NCI-H146 (cell line): Measurements from ENCODE around the gene SPRR4.
A peak's percentile ranks its signal among the peaks of the same experiment; 100 is the strongest.

Source experiments
- DNase-seq: peaks from one replicate; lab custom pipeline; 2025; lab: John Stamatoyannopoulos, UW

SPRR4 gene

DNA sequence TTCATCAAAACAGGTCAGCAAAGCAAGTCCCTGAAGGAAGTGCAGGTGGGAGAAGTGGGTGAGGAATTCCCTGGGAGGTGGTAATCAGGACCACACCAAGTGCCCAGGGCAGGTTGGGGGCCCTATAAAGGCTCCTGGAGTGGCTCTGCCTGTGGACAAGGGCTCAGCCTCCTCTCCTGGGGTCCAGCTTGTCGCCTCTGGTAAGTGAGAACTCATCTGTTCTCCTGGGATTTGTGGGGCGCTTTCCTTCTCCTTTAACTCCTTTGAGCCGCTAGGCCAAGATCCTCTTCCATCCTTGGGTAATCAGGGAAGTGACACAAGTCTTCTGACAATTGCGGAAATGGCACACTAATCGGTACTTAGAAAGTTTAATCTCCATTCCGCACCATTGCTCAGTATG lies at the start of gene SPRR4:
TSS of gene SPRR4 (plus strand) at position 154 of the 400 bp plus-strand sequence. CDS start 1,243 bp downstream, outside the sequence.
- no peak for DNase-seq

DNA sequence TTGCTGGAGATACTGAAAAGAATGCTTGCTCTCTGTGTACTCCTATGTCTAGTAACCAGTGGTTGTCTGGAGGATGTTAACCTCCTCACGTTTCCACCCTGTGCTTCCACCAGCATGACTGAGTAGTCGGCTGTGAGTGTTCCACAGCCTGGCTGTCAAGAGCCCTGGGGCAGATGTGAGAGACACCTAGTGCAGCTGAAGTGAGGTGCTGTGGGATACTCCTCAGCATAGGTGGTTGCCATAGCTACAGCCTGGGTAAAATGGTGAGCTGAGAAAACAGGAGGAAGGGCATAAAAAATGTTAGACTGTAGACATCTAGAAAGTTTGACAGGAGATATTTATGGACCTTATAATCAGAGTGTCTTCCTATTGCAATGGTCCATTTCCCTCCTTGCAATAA lies 46.3 kb upstream of the SPRR4 start:
- no peak for DNase-seq

DNA sequence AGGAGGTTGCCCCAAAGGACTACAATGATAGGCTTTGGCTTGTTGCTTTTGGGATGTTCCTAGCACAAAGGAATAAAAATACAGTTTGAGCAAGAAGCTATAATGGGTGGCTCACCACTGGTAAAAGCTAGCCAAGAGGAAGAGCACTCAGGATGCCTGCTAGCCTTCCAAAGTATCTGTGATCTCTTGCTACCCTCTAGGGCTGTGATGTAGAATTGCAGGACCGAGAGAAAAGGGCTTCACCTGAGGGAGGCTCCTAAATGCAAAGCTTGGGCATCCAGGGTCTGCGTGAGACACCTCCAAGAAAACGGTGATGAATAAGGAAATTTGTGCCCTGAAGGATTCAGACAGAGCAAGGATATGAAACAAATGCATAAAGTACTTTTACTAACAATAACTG lies 44.4 kb upstream of the SPRR4 start:
- DNase-seq, result no peak

DNA sequence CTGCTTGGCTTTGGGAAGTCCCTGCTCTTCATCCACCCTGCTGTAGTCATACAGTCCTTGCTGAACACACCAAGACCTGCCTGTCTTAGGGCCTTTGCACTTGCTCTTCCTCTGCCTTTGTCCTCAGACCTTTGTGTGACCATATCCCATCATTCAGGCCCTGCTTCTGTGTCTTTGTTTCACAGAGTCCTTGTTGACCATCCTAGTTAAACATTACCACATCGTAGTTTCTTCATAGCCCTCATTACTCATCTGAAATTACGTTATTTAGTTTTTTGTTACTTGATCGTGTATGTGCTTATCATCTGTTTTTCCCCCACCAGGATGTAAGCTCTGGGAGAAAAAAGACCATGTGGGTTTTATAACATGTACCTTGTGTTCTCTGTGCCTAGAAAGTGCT lies 41.8 kb upstream of the SPRR4 start:
- no peak for DNase-seq

GRCh38 chr1:152932170-152932811 lies 38.2 kb upstream of the SPRR4 start:
- no peak for DNase-seq

GRCh38 chr1:152933196-152933595 lies 37.3 kb upstream of the SPRR4 start:
- no peak for DNase-seq

GRCh38 chr1:152940614-152941013 lies 29.8 kb upstream of the SPRR4 start:
- no peak for DNase-seq

DNA sequence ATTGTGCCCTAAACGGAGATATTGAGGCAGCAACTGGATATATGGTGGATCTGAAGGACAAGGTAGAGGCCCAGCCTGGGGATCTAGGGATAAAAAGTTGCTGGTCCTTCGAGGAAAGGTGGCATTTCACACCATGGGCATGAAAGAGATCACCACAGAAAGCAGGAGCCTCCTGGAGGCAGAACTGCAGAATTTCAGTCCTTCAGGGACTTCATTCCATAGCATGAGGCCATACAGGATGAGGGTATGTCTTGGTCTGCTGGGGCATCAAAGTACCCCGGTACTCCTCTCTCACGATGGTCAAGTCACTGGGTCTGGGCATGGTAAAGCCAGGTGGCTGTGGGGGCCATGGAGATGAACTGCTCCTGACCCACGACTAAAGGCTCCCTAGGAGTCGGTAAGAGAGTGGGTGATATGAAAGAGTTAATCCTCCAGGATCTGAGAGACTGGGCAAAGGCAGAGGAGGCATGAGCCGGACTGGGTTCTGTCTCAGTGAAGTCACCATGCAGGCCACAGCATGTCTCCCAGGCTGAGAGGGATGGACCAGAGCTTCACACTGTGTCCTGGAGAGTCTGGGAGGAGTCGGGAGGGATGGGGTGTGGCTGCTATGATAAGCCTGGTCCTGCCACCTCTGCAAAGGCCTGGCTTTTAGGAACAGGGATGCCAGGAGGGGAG lies 29.3 kb upstream of the SPRR4 start:
- DNase-seq, result no peak

DNA sequence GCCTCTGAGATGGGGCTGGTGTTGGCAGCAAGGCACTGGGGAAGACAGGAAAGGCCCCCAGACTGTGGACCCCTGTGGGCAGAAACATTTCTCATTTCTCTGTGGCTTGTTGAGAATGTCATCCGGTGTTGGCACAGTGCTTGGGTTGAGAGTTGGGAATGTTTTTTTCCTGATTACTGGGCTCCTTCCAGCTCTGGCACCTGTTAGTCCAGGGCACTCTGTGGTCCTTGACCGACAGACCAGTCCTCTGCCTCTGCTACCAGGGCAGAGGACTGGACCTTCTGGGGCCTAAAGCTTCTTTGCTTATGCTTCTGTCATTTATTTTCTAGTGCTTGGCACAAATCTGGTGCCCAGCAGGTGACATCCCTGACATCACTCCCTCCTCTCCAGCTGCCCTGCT lies 28.3 kb upstream of the SPRR4 start:
- no peak for DNase-seq

GRCh38 chr1:152946248-152946647 lies 24.2 kb upstream of the SPRR4 start:
- DNase-seq, result no peak

GRCh38 chr1:152946651-152947256 lies 23.7 kb upstream of the SPRR4 start, which contains the start of gene SPRR5:
SPRR5 (plus strand) TSS chr1:152947206; CDS start chr1:152948555, 1,349 bp downstream.
- DNase-seq, result no peak

GRCh38 chr1:152951711-152952110 lies 18.7 kb upstream of the SPRR4 start:
- no peak for DNase-seq

- DNase-seq, result no peak
These were observed 16.7 kb upstream of the SPRR4 start for GRCh38 chr1:152953761-152954160.

DNA sequence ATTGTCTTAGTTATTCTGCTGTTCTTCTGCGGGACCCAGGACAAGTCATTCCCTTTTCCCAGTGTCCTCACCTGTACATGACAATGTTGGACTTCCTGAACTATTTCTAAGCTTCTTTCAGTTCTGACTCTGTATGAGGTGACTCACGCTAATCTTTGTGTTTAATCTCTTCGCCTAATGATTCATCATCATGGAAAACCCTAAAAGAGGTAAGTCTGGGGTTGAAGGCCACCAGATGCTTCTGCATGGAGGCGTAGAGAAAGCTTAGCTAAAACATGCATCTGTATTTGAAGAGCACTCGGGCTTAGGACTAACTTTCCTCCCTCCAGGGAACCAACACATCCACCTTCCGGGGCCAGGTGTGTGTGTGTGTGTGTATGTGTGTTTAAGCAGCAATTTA lies 16.0 kb upstream of the SPRR4 start:
- DNase-seq, result no peak

DNA sequence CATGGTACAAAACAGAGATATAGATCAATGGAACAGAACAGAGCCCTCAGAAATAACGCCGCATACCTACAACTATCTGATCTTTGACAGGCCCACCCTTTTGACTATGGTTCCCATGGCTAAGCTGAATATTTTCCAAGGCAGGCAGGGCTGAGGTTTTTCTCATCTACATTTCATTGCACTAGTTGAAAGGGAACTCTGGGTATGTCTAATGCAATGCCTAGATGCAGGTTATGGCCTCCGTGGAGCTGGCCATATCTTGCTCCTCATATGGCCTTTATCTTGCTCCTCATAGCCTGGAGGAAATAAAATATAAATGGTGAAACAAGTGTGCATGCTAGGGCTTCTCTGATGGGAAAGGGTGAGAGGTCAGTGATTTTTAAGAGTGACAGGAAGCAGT lies 12.9 kb upstream of the SPRR4 start:
- no peak for DNase-seq

GRCh38 chr1:152959273-152959672 lies 11.2 kb upstream of the SPRR4 start:
- DNase-seq, result no peak

DNA sequence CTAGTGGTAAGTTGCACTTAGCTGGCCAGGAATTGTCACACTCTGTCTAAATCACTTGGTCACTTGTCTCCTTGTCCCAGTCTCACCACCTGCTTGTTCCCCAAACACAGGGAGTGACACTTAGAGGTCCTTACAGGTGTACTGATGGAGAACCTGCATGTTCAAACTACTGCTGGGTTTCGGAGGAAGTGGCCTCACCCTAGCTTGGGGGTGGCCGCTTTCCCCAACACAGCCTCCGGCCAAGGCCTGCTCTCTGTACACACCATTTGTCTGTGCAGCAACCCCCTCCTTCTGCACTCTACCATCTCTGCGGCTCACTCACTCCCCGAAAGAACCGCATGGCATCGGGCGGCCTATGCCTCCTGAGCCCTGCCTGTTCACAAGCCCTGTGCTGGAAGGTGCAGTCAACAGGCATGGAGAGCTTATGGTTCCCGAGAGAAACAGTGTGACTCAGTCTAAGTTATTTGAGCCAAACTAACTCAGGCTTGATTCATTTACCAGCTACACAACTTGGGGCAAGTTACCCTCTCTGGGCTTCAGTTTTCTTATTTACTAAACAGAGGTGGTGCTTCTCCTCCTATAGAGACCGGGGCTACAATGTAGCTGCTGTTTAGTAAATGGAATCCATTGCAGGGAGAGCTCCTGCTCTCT lies 10.5 kb upstream of the SPRR4 start:
- DNase-seq, result no peak

- peak; percentile 9 for DNase-seq
These were observed 9.9 kb upstream of the SPRR4 start for GRCh38 chr1:152960452-152961044.

DNA sequence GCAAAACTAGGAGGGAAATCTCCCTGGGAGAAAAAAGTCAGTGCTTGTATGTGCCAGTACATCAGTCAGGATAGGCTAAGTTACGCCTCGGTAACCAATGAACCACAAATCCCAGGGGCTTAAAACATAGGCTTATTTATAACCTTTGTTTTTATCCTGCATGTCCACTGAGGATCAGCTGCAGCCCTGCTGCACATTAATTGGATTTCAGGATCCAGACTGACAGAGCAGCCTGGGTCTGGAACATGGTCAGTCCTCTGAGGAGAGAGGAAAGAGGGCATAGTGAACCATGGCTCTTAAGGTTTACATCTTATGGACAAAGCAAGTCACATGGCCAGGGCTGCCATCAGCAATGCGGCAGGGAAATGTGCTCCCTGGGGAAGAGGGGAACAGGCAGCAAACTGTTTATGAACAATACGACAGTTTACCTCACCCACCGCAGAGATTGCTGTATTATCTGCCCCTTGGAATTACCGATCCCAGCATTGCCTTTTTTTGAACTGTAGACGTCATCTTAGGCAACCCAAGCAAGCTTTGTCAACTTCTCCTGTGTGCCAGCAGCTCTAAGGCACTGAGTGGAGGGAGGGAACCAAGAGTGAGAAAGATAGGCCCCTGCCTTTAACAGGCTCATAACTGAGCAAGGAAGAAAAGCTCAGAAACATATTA lies 9.1 kb upstream of the SPRR4 start:
- DNase-seq, result no peak

- DNase-seq, result no peak
These were observed 7.5 kb upstream of the SPRR4 start for GRCh38 chr1:152962876-152963415.

- no peak for DNase-seq
These were observed 5.9 kb upstream of the SPRR4 start for GRCh38 chr1:152964536-152964935.

- DNase-seq, result no peak
These were observed 4.6 kb upstream of the SPRR4 start for GRCh38 chr1:152965853-152966252.
